ENCODE measurements around the gene CD27.

Gene CD27

GRCh38 chr12:6500466-6500865 lies 55.7 kb downstream of the CD27 start:
- no peak overlapping the region for H3K4me3 ChIP-seq (ENCODE audit: low read depth in 1 of 5, low read length in 5 of 5)
- no peaks in the 10 kb centered on the region for H3K9me3 ChIP-seq (ENCODE audit: control insufficient read depth in 5 of 5, low read length in 5 of 5)
- H3K27me3 ChIP-seq (ENCODE audit: control insufficient read depth in 5 of 5, insufficient read depth in 4 of 5, low read length in 5 of 5): no peaks in the 10 kb centered on the region
- H3K9ac ChIP-seq (ENCODE audit: low read length in 5 of 5): no peak overlapping the region
- H3K27ac ChIP-seq (ENCODE audit: low read depth, low read length): no peak overlapping the region
- H3K4me1 ChIP-seq (ENCODE audit: control insufficient read depth in 5 of 5, insufficient read depth in 5 of 5, low read length in 5 of 5): peaks cover 0 to 2% (median 0%) of the 10 kb centered on the region in 5 donors
- peaks cover 9 to 36% (median 10%) of the 10 kb centered on the region in 5 donors for H3K36me3 ChIP-seq (ENCODE audit: control insufficient read depth in 5 of 5, insufficient read depth in 5 of 5, low read length in 5 of 5)

All from subcutaneous abdominal adipose tissue (tissue), 5 donors.